Endodermal cell (in vitro differentiated cells): ENCODE data around the gene SCFD2. TPM values are rescaled to one million over a fixed set of nuclear protein-coding genes. Genes with fewer than 3 reads are reported as not detected.

ENCODE experiments used
- DNase-seq: peaks from one replicate; pipeline ENCODE4 v3.0.0-alpha.2; 2017
- H3K27ac ChIP-seq: 2 replicates; pipeline ENCODE4 v1.5.1; 2013; ENCODE audit warnings: mild to moderate bottlenecking, low read depth, low read length, moderate library complexity
- H3K27me3 ChIP-seq: 2 replicates; pipeline ENCODE4 v1.6.1; 2013; ENCODE audit warnings: mild to moderate bottlenecking, low read length, moderate library complexity; ENCODE audit not compliant: insufficient read depth, control insufficient read depth, poor library complexity, severe bottlenecking
- H3K36me3 ChIP-seq: 2 replicates; pipeline ENCODE4 v1.7.0; 2013; ENCODE audit warnings: mild to moderate bottlenecking, low read length, moderate library complexity; ENCODE audit not compliant: control insufficient read depth, insufficient read depth
- H3K4me1 ChIP-seq: one replicate; pipeline ENCODE4 v1.7.0; 2013; ENCODE audit warnings: low read length; ENCODE audit not compliant: control insufficient read depth, insufficient read depth
- H3K4me3 ChIP-seq: 2 replicates; pipeline ENCODE4 v1.5.1; 2013; ENCODE audit warnings: mild to moderate bottlenecking, low read length, moderate library complexity
- H3K9ac ChIP-seq: 2 replicates; pipeline ENCODE4 v1.6.1; 2013; ENCODE audit warnings: mild to moderate bottlenecking, low read length, moderate library complexity; ENCODE audit not compliant: poor library complexity, severe bottlenecking; ENCODE audit errors: extremely low read depth
- H3K9me3 ChIP-seq: 2 replicates; pipeline ENCODE4 v1.6.1; 2013; ENCODE audit warnings: mild to moderate bottlenecking, low read length, moderate library complexity; ENCODE audit not compliant: control insufficient read depth
- H3K27ac Mint-ChIP-seq: 2 replicates; pipeline ENCODE4 v1.8.0; 2020; ENCODE audit warnings: mixed read lengths
- H3K27me3 Mint-ChIP-seq: 2 replicates; pipeline ENCODE4 v1.8.0; 2021; ENCODE audit warnings: mild to moderate bottlenecking, mixed read lengths; ENCODE audit not compliant: insufficient read depth
- H3K36me3 Mint-ChIP-seq: 2 replicates; pipeline ENCODE4 v1.8.0; 2020; ENCODE audit warnings: low read depth, mixed read lengths
- H3K4me1 Mint-ChIP-seq: 2 replicates; pipeline ENCODE4 v1.8.0; 2020; ENCODE audit warnings: mixed read lengths
- H3K4me3 Mint-ChIP-seq: 2 replicates; pipeline ENCODE4 v1.8.0; 2020; ENCODE audit warnings: mild to moderate bottlenecking, moderate library complexity, mixed read lengths
- H3K9me3 Mint-ChIP-seq: 2 replicates; pipeline ENCODE4 v1.8.0; 2020; ENCODE audit warnings: mild to moderate bottlenecking, mixed read lengths
- CTCF ChIP-seq: fragments of 200-600 bp; sonication (generic); conservative IDR thresholded peaks from 2 replicates; pipeline ENCODE4 v1.5.0; 2021; ENCODE audit warnings: antibody characterized with exemption, mild to moderate bottlenecking
- WGBS, 2 experiments: methylation state at CpG; one replicate each; pipeline versions ENCODE4 v1.1.5 to v1.1.7; 2013; ENCODE audit warnings: missing lambda C conversion rate in 2 of 2, mixed read lengths in 1 of 2; ENCODE audit not compliant: insufficient coverage in 1 of 2, insufficient read length in 1 of 2; 5-methylcytosine and 5-hydroxymethylcytosine counted together
- total RNA-seq, 2 donors: library from RNA; stranded (reverse); fragmentation: NEBNext Ultra II Directional in 1 of 2; extraction: Animal tissue kit (Norgen Biotek cat#: 25700) in 1 of 2; gene quantifications; 2 replicates in 1 of 2; 3 replicates in 1 of 2; pipeline ENCODE4 v1.2.1, GENCODE V29; 2021

Gene SCFD2
- total RNA-seq, 2 donors from 2014 or later, result 5.7 to 6.5 TPM

DNA sequence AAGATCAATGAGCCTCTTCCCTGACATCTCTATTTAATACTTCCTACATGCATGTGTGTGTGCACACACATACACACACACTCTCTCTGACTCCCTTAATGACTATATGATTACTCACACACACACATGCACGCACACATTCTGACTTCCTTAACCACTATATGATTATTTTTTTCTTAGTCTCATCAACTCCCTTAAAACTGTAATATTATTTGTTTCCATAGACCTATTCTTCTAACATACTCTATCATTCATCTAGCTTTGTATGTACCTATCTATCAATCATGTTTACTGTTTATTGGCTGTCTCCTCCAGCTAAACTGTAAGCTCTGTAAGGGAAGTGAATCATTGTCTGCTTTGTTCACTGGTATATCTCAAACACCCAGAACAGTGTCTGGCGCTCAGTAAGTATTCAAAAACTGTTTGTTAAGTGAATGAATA is 267.2 kb downstream of the SCFD2 start:
- H3K4me3 Mint-ChIP-seq, result no peak overlapping the region
- TF ChIP-seq CTCF, result no peak
- H3K27me3 ChIP-seq, result no peaks in the 10 kb centered on the region
- no peaks in the 10 kb centered on the region for H3K36me3 Mint-ChIP-seq
- H3K4me1 Mint-ChIP-seq, result no peaks in the 10 kb centered on the region
- H3K27ac ChIP-seq, result no peak overlapping the region
- WGBS, 2 experiments, result 85 to 100% methylated on average over 1 to 2 of the region's 2 CpGs
- no peak overlapping the region for H3K27ac Mint-ChIP-seq
- H3K9me3 ChIP-seq, result no peaks in the 10 kb centered on the region
- no peak for DNase-seq
- H3K27me3 Mint-ChIP-seq, result no peaks in the 10 kb centered on the region
- no peak overlapping the region for H3K9ac ChIP-seq
- peaks cover 5% of the 10 kb centered on the region for H3K9me3 Mint-ChIP-seq
- H3K36me3 ChIP-seq, result no peaks in the 10 kb centered on the region
- no peaks in the 10 kb centered on the region for H3K4me1 ChIP-seq
- no peak overlapping the region for H3K4me3 ChIP-seq

DNA sequence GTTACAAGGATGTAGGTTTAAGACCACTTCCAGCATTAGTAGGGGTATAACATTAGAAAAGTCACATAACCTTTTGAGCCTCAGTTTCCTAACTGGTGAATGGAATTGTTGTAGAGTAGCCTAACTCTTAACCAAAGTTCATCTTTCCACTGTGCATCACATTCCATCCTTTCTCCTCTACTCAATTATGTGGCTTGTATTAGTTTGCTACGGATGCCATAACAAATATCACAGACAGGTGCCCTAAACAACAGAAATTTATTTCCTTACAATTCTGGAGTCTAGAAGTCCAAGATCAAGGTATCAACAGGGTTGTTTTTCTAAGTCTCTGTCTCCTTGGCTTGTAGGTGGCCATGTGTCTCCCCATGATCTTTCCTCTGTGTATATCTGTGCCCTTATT is 271.8 kb downstream of the SCFD2 start:
- DNase-seq, result no peak
- no peaks in the 10 kb centered on the region for H3K27me3 Mint-ChIP-seq
- TF ChIP-seq CTCF, result no peak
- Histone ChIP-seq H3K27ac (no peak overlapping the region), H3K27me3 (no peaks in the 10 kb centered on the region), H3K4me1 (no peaks in the 10 kb centered on the region), H3K9me3 (no peaks in the 10 kb centered on the region), H3K9ac (no peak overlapping the region), H3K4me3 (no peak overlapping the region), H3K36me3 (no peaks in the 10 kb centered on the region)
- no peaks in the 10 kb centered on the region for H3K4me1 Mint-ChIP-seq
- H3K27ac Mint-ChIP-seq, result no peak overlapping the region
- WGBS, 2 experiments, result 89% methylated on average over 1 of the region's 1 CpG; no CpG with 5 or more reads in 1 of the 2 experiments
- H3K9me3 Mint-ChIP-seq, result peaks cover under 1% of the 10 kb centered on the region
- H3K36me3 Mint-ChIP-seq, result no peaks in the 10 kb centered on the region
- H3K4me3 Mint-ChIP-seq, result no peak overlapping the region

DNA sequence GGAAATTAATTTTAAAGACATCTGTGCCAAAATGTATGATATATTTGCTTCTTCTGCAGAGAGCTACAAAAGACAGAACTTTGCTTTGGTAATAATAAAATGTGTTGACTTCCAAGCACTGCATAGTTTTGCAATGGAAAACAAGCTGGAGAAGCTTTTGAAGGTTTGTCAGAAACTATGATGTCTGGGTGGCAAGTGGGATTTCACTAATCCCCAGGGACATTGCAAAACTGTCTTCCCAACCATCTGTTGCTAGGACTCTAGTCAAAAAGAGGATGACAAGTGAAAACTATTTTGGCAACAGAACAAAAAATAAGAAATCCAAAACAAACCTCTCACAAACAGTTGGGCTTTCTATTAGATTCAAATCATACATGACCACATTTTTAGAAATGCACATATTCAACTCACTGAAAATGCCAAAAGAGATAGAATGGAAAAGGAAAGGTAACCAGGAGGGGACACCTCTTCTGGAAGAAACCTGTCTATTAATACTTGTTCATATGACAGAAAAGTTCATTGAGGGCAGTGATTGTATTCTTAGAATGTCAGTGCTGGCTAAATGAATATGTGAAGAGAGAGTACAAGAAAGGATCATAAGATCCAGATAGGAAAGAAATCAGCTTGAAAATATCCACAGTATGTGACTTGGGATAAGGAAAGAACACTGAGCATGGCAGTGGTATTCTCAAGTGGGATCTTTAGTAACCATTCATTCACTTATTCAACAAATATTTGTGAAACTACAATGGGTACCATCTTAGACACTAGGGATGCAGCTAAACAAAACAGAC is 275.7 kb downstream of the SCFD2 start:
- no peaks in the 10 kb centered on the region for H3K4me1 Mint-ChIP-seq
- no peaks in the 10 kb centered on the region for H3K4me1 ChIP-seq
- H3K27me3 ChIP-seq, result no peaks in the 10 kb centered on the region
- H3K36me3 Mint-ChIP-seq, result no peaks in the 10 kb centered on the region
- DNase-seq, result no peak
- H3K27me3 Mint-ChIP-seq, result no peaks in the 10 kb centered on the region
- no peak for TF ChIP-seq CTCF
- H3K9me3 Mint-ChIP-seq, result peaks cover 8% of the 10 kb centered on the region
- no peak overlapping the region for H3K27ac ChIP-seq
- no peak overlapping the region for H3K27ac Mint-ChIP-seq
- no peaks in the 10 kb centered on the region for H3K36me3 ChIP-seq
- H3K4me3 Mint-ChIP-seq, result no peak overlapping the region
- no peak overlapping the region for H3K9ac ChIP-seq
- H3K9me3 ChIP-seq, result peaks cover 6% of the 10 kb centered on the region
- H3K4me3 ChIP-seq, result no peak overlapping the region
